ENCODE data around the gene MARK4.
"Not testable (repeated sequence)": the region's sequence is repeated elsewhere in the genome, so short reads cannot be mapped to it uniquely, and the experiment has no call there.

The MARK4 gene

GRCh38 chr19:45244133-45244794, 6.8 kb upstream of the MARK4 start:
- no peak for DNase-seq (ENCODE audit: low read depth)

DNA sequence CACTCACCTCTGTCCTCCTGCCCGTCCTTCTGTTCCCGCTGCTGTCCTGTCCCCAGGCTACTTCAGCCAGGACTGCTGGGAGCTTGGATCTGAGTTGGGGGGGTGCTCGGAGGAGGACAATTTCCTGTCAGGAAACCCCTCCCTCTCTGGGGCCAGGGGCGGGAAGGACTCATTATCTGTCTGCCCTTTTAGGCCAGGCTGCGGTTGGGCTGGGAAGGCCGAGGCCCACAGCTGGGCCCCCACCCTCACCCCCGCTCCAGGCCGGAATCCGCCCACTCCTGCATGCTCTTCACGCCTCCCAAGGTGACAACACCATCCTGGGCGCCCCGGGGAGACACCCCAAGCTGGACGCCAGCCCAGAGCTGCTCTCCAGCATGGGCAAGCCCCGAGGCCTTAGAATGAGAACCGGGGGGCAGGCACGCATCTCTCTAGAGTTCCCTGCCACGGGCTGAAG, 5.7 kb upstream of the MARK4 start, which contains the start of gene EXOC3L2:
EXOC3L2 (minus strand) TSS at position 74 of the 454 bp plus-strand sequence. CDS start 6,362 bp downstream, outside the sequence.
- no peak for DNase-seq (ENCODE audit: low read depth)

DNA sequence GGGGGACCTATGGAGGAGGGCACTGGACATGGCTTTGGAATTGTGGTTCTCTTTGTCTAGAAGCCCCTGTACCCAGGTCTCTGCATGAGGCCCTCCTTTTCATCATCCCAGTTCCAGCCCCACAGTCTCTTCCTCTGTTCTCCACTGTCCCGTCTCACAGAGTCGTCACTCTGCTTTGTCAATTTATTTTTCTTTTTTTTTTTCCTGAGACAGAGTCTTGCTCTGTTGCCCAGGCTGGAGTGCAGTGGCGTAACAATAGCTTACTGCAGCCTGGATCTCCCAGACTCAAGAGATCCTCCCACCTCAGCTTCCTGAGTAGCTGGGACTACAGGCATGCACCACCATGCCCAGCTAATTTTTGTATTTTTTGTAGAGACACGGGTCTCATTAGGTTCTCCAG, 5.2 kb upstream of the MARK4 start:
- no peak for DNase-seq (ENCODE audit: low read depth)

DNA sequence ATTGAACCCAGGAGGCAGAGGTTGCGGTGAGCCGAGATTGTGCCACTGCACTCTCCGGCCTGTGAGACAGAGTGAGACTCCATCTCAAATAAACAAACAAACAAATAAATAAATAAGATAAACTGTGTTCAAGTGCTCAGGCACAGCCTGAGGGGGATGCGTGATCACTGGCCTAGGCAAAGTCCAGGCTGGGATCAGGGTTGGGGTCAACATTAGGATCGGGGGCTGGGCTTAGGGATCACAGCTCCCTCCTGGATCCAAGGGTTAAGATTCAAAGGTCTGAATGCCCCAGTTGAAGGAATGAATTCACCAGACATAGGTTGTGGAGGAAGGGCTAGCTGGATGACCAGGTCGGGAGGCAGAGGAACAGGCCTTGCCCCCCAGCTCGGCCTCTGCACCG, 3.9 kb upstream of the MARK4 start:
- no peak for DNase-seq (ENCODE audit: low read depth)

- no peak for DNase-seq (ENCODE audit: low read depth)
These were observed 1.6 kb upstream of the MARK4 start for GRCh38 chr19:45249261-45250033.

DNA sequence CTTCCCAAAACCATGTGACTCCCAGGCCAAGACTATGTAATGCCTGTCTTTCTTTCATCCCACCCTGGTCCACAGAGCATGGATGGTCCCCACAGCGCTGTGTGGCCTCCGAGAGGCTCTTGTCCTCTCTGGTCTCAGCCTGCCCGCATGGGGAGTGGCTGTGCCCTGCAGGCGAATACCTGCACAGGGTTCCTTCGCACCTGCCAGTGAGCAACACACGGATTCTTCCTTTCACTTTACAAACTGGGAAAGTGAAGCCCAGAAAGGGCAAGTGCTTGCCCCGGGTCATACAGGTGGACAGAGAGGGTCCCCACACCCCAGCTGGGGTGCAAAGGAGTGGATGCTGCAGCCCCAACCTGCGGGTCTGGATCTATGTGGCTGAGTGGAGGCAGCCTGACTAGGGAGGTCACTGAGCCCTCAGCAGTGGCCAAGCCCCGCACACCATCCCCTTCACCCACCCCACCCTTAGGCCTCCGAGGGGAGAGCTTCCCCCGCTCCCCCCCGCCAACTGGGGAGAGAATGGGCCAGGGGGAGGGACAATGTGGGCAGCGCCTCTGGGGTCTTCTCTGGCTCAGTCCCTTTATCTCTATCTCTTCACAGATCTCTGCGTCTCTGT, 747 bp upstream of the MARK4 start:
- DNase-seq (ENCODE audit: low read depth): no peak

- no peak for DNase-seq (ENCODE audit: low read depth)
These were observed 632 bp downstream of the MARK4 start for GRCh38 chr19:45251452-45252354.

GRCh38 chr19:45253396-45254027, 2.4 kb downstream of the MARK4 start:
- DNase-seq (ENCODE audit: low read depth): no peak

DNA sequence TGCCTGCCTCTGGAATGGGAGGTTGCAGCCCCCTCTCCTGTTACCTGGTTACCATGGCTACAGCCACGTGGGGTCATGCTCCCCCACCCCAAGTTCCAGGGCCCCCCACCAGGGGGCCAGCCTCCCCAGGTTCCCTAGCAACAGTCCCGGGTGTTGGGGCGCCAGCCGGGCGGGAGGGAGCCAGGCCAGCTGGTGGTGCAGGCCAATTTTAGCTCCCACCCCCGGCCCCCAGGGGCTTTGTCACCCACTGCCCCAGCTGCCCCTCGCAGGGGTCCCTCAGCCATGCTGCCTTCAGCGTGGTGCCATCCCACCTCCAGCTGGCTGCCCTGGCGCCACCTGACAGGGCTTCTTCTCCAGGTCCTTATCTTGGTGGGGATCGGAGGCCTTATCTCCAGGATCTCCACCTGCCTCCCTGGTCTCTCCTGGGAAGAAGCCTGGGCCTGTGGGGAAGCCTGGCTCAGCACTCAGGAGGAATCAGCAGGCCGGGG, 3.0 kb downstream of the MARK4 start:
- DNase-seq (ENCODE audit: low read depth): no peak

GRCh38 chr19:45255611-45256157, 4.6 kb downstream of the MARK4 start:
- no peak for DNase-seq (ENCODE audit: low read depth)

DNA sequence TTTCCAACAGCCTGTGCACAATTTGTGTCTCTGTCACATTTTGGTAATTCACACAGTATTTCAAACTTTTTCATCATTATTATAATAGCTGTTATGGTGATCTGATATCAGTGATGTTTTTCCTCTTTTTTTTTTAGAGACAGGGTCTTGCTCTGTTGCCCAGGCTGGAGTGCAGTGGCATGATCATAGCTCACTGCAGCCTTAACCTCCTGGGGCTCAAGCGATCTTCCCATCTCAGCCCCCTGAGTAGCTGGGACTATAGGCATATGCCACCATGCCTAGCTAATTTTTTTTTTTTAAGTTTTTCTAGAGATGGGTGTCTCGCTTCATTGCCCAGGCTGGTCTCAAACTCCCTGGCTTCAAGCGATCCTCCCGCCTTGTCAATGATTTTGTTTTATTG, 5.8 kb downstream of the MARK4 start:
- no peak for DNase-seq (ENCODE audit: low read depth)

- DNase-seq (ENCODE audit: low read depth): no peak
These were observed 7.8 kb downstream of the MARK4 start for GRCh38 chr19:45258862-45259261.

- no peak for DNase-seq (ENCODE audit: low read depth)
These were observed 11.5 kb downstream of the MARK4 start for GRCh38 chr19:45262570-45262969.

- no peak for DNase-seq (ENCODE audit: low read depth)
These were observed 11.9 kb downstream of the MARK4 start for GRCh38 chr19:45263013-45263412.

- no peak for DNase-seq (ENCODE audit: low read depth)
These were observed 13.8 kb downstream of the MARK4 start for GRCh38 chr19:45264781-45265317.

GRCh38 chr19:45265375-45265774, 14.3 kb downstream of the MARK4 start:
- no peak for DNase-seq (ENCODE audit: low read depth)

DNA sequence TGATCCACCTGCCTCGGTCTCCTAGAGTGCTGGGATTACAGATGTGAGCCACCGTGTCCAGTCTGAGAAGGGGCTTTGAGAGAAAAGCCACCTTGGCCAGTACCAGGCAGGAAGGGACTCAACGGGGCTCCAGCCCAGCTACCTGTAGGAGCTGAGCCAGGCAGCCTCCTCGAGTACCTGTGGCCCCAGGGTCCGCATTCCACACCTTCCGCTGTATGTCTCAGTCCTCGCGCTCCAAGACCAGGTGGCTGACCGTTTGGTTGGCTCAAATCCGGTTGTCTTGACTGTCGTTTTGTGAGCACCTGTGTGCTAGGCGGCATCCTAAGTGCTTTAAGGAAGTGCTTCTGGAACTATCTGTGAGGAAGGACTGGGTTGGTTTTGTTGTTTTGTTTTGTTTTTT, 16.2 kb downstream of the MARK4 start:
- no peak for DNase-seq (ENCODE audit: low read depth)

DNA sequence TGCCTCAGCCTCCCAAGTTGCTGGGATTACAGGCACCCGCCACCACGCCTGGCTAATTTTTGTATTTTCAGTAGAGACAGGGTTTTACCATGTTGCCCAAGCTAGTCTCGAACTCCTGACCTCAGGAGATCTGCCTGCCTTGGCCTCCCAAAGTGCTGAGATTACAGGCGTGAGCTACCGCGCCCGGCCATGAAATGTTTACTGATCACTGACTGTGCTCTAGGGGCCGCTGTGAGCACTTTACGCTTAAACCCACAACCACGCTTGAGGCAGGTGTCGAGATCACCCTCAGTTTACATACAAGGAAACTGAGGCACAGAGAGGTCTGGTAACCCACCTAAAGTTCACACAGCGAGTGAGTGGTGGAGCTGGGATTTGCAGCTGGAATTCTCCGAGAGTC, 18.9 kb downstream of the MARK4 start:
- not testable (repeated sequence) for DNase-seq (ENCODE audit: low read depth)

DNA sequence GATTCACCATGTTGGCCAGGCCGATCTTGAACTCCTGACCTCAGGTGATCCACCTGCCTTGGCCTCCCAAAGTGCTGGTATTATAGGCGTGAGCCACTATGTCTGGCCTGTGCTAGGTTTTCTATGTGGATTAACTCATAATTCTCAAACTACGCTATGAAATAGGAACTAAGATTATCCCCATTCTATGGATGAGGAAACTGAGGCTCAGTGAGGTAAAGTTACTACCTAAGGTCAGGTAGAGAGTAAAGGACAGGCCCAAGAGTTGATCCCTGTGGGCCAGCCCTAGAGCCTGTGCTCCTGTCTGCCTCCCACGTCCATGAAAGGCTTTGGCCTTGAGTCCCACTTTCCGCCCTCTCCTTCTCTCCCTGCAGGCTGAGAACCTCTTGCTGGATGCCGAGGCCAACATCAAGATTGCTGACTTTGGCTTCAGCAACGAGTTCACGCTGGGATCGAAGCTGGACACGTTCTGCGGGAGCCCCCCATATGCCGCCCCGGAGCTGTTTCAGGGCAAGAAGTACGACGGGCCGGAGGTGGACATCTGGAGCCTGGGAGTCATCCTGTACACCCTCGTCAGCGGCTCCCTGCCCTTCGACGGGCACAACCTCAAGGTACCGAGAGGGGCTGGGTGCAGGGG, 20.1 kb downstream of the MARK4 start:
- DNase-seq (ENCODE audit: low read depth): no peak

DNA sequence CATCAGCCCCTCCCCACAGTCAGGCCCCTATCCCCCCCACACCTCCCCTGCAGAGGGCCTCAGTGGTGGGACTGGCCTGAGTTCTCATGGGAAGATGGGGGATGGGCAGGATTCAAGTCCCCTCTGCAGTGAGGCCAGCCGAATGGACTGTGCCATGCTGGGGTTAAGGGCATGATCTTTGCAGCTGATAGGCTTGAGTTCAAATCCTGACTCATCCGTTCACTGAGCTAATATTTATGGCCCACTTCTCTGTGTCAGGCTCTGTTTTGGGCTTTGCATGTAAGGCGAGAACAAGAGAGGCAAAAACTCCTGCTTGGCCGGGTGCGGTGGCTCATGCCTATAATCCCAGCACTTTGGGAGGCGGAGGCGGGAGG, 20.7 kb downstream of the MARK4 start:
- no peak for DNase-seq (ENCODE audit: low read depth)
